Stimulated activated CD4-positive, alpha-beta T cell treated with anti-CD3 and anti-CD28 coated beads, TNF-alpha, amount 100 ng/mL, for 4 hours (primary cell): ENCODE measurements around the gene CNIH2.
"Not testable (repeated sequence)": the region's sequence is repeated elsewhere in the genome, so short reads cannot be mapped to it uniquely, and the experiment has no call there.

Source experiments
- DNase-seq, 3 experiments: peaks; one replicate each; pipeline ENCODE4 v3.0.0-alpha.2; 2020; ENCODE audit warnings: low read depth in 3 of 3

CNIH2 gene

GRCh38 chr11:66276619-66277018 lies 1.4 kb upstream of the CNIH2 start:
- not testable (repeated sequence) for DNase-seq

- DNase-seq, result not testable (repeated sequence)
These were observed 911 bp upstream of the CNIH2 start for GRCh38 chr11:66277064-66277463.

- no peak for DNase-seq
These were observed 552 bp downstream of the CNIH2 start for GRCh38 chr11:66278363-66279091.

GRCh38 chr11:66279092-66279734 lies 1.2 kb downstream of the CNIH2 start:
- no peak for DNase-seq

GRCh38 chr11:66280428-66280827 lies 2.5 kb downstream of the CNIH2 start:
- DNase-seq, result no peak

- no peak for DNase-seq
These were observed 3.0 kb downstream of the CNIH2 start for GRCh38 chr11:66281001-66281400.

GRCh38 chr11:66281776-66282467 lies 3.9 kb downstream of the CNIH2 start:
- no peak for DNase-seq

- peak; percentile 91 to 99 (median 98) for DNase-seq
These were observed 4.8 kb downstream of the CNIH2 start for GRCh38 chr11:66282468-66283455.

GRCh38 chr11:66283461-66284105 lies 5.6 kb downstream of the CNIH2 start:
- no peak for DNase-seq

- DNase-seq, result no peak
These were observed 6.6 kb downstream of the CNIH2 start for GRCh38 chr11:66284526-66285078.

GRCh38 chr11:66285250-66285947 lies 7.4 kb downstream of the CNIH2 start:
- DNase-seq, result no peak

GRCh38 chr11:66286699-66287098 lies 8.7 kb downstream of the CNIH2 start:
- DNase-seq, result no peak

- DNase-seq, result no peak
These were observed 9.4 kb downstream of the CNIH2 start for GRCh38 chr11:66287211-66287888.

GRCh38 chr11:66287889-66288670 lies 10.1 kb downstream of the CNIH2 start:
- no peak for DNase-seq

- peak; percentile 90 to 97 (median 95) for DNase-seq
These were observed 10.9 kb downstream of the CNIH2 start, which contains the start of gene YIF1A for GRCh38 chr11:66288671-66289547. Gene YIF1A, minus strand, starts transcription at chr11:66289143. Its CDS starts 158 bp downstream, at chr11:66288985.

- DNase-seq, result peak; percentile 64 to 74 (median 65)
These were observed 11.8 kb downstream of the CNIH2 start for GRCh38 chr11:66289548-66290329.

GRCh38 chr11:66290330-66290621 lies 12.3 kb downstream of the CNIH2 start:
- no peak for DNase-seq
